Sigmoid colon (tissue), 7 donors: Measurements from ENCODE around the gene BCAS3. TPM values are rescaled to one million over a fixed set of nuclear protein-coding genes. Genes with fewer than 3 reads are reported as not detected.
A peak's percentile ranks its signal among the peaks of the same experiment; 100 is the strongest.

Experiments
- DNase-seq: peaks from one replicate; pipeline ENCODE4 v3.0.0-alpha.2; 2019
- H3K27ac ChIP-seq, 4 donors: fragments of 200-600 bp; sonication (generic); one replicate each; pipeline ENCODE4 v1.5.1; 2016 to 2019; ENCODE audit warnings: mild to moderate bottlenecking in 1 of 4
- H3K27me3 ChIP-seq, 3 donors: fragments of 200-600 bp; sonication (generic); one replicate each; pipeline ENCODE4 v1.5.1; 2019; ENCODE audit warnings: mild to moderate bottlenecking in 1 of 3
- H3K36me3 ChIP-seq, 4 donors: fragments of 200-600 bp; sonication (generic); one replicate each; pipeline ENCODE4 v1.5.1; 2016 to 2019
- H3K4me1 ChIP-seq, 4 donors: fragments of 200-600 bp; sonication (generic); one replicate each; pipeline ENCODE4 v1.5.1; 2017 to 2019
- H3K4me3 ChIP-seq, 4 donors: fragments of 200-600 bp; sonication (generic); one replicate each; pipeline ENCODE4 v1.5.1; 2017 to 2019; ENCODE audit warnings: mild to moderate bottlenecking in 2 of 4, moderate library complexity in 1 of 4
- H3K9me3 ChIP-seq, 4 donors: fragments of 200-600 bp in 3 of 4; sonication (generic) in 3 of 4; one replicate each; pipeline versions ENCODE4 v1.5.1 to v1.6.1; 2013 to 2019
- CTCF ChIP-seq, 4 experiments: fragments of 450-650 bp in 3 of 4; fragments of 200-600 bp in 1 of 4; IDR thresholded peaks; one replicate each; pipeline ENCODE4 v1.5.1; 2016 to 2019; ENCODE audit warnings: antibody characterized with exemption in 4 of 4, mild to moderate bottlenecking in 3 of 4, moderate library complexity in 2 of 4
- EP300 ChIP-seq, 4 donors: sonication (generic); formaldehyde crosslinking; IDR thresholded peaks; one replicate each; pipeline ENCODE4 v1.6.1; 2017; ENCODE audit warnings: antibody characterized with exemption in 4 of 4
- POLR2A ChIP-seq, 2 donors: fragments of 450-650 bp; IDR thresholded peaks; one replicate each; pipeline ENCODE4 v1.6.1; 2016; ENCODE audit warnings: antibody characterized with exemption in 2 of 2, mild to moderate bottlenecking in 2 of 2, moderate library complexity in 2 of 2
- POLR2AphosphoS5 ChIP-seq, 4 donors: sonication (generic); formaldehyde crosslinking; IDR thresholded peaks; one replicate each; pipeline ENCODE4 v1.6.1; 2017; ENCODE audit warnings: antibody characterized with exemption in 4 of 4
- WGBS, 2 donors: extraction: QIAGEN DNeasy Blood & Tissue Kit; methylation state at CpG; one replicate each; pipeline ENCODE4 v1.1.7; 2013; 5-methylcytosine and 5-hydroxymethylcytosine counted together
- intact Hi-C: fragments of 100-400 bp; cut with DNase I; formaldehyde crosslinking; loops from one replicate; pipeline ENCODE4 v1.15.1; 2023
- polyA plus RNA-seq, 3 donors: library from polyadenylated mRNA; stranded (reverse); fragments of 200-250 nt; gene quantifications; one replicate each; pipeline ENCODE4 v1.2.3, GENCODE V29; 2013
- total RNA-seq, 4 donors: library from RNA; depleted of rRNA; stranded (reverse); fragments of >200 nt; gene quantifications; one replicate each; pipeline ENCODE4 v1.1.0, GENCODE V29; 2016
- donor health status: healthy with polysubstance abuse.
- donor health status: Bipolar disorder and iron deficiency.
- donor health status: healthy.

The BCAS3 gene
- total and polyA plus RNA-seq, 7 donors: 6.3 to 38.5 (median 28.5) TPM

GRCh38 chr17:60631119-60631518 lies 46.5 kb upstream of the BCAS3 start:
- no peak for DNase-seq
- H3K27me3 ChIP-seq: no peaks in the 10 kb centered on the region
- intact Hi-C loops: no loop called here
- H3K36me3 ChIP-seq: peaks cover 0 to 28% (median 8%) of the 10 kb centered on the region in 4 donors
- peak overlapping the region in 1 of 4 donors; percentile 8 for H3K27ac ChIP-seq
- TF ChIP-seq CTCF (IDR thresholded peaks at IDR 0.05) (no peak), POLR2AphosphoS5 (IDR thresholded peaks at IDR 0.05) (no peak), POLR2A (IDR thresholded peaks at IDR 0.05) (no peak), EP300 (IDR thresholded peaks at IDR 0.05) (no peak)
- H3K4me1 ChIP-seq: peaks cover 0 to 4% (median 0%) of the 10 kb centered on the region in 4 donors
- H3K9me3 ChIP-seq: no peaks in the 10 kb centered on the region
- WGBS, 2 donors: 93 to 96% methylated on average over 6 of the region's 6 CpGs
- H3K4me3 ChIP-seq: no peak overlapping the region

GRCh38 chr17:60637683-60638082 lies 40.0 kb upstream of the BCAS3 start:
- 92 to 93% methylated on average over 2 of the region's 2 CpGs for WGBS, 2 donors
- no peak for DNase-seq
- Histone ChIP-seq H3K36me3 (peaks cover 0 to 48% (median 8%) of the 10 kb centered on the region in 4 donors), H3K9me3 (no peaks in the 10 kb centered on the region), H3K4me3 (no peak overlapping the region), H3K4me1 (peaks cover 0 to 12% (median 4%) of the 10 kb centered on the region in 4 donors), H3K27me3 (no peaks in the 10 kb centered on the region), H3K27ac (no peak overlapping the region)
- intact Hi-C loops: loop anchor here (1.0 to 2.0 kb wide), 3 partner anchors 37 to 111 kb away; partner anchors contain the start of genes APPBP2 and PPM1D
- TF ChIP-seq POLR2AphosphoS5 (IDR thresholded peaks at IDR 0.05) (no peak), POLR2A (IDR thresholded peaks at IDR 0.05) (no peak), EP300 (IDR thresholded peaks at IDR 0.05) (no peak), CTCF (IDR thresholded peaks at IDR 0.05) (no peak)

GRCh38 chr17:60639019-60639330 lies 38.7 kb upstream of the BCAS3 start:
- 84 to 85% methylated on average over 4 of the region's 4 CpGs for WGBS, 2 donors
- intact Hi-C loops: loop anchor here (2.0 kb wide), 2 partner anchors 38 to 112 kb away; partner anchors contain the start of genes APPBP2 and PPM1D
- Histone ChIP-seq H3K27ac (no peak overlapping the region), H3K9me3 (no peaks in the 10 kb centered on the region), H3K4me3 (no peak overlapping the region), H3K36me3 (peaks cover 0 to 44% (median 8%) of the 10 kb centered on the region in 4 donors), H3K27me3 (no peaks in the 10 kb centered on the region), H3K4me1 (peaks cover 0 to 12% (median 4%) of the 10 kb centered on the region in 4 donors)
- TF ChIP-seq CTCF (IDR thresholded peaks at IDR 0.05): no peak
- TF ChIP-seq EP300 (IDR thresholded peaks at IDR 0.05): no peak
- TF ChIP-seq POLR2AphosphoS5 (IDR thresholded peaks at IDR 0.05): no peak
- no peak for TF ChIP-seq POLR2A (IDR thresholded peaks at IDR 0.05)
- no peak for DNase-seq

- Histone ChIP-seq H3K27me3 (no peaks in the 10 kb centered on the region), H3K4me3 (no peak overlapping the region), H3K27ac (no peak overlapping the region), H3K9me3 (no peaks in the 10 kb centered on the region), H3K36me3 (peaks cover 0 to 33% (median under 1%) of the 10 kb centered on the region in 4 donors), H3K4me1 (peaks cover 0 to 12% (median 4%) of the 10 kb centered on the region in 4 donors)
- 55 to 87% methylated on average over 2 of the region's 2 CpGs for WGBS, 2 donors
- no peak for DNase-seq
- TF ChIP-seq POLR2A (IDR thresholded peaks at IDR 0.05) (no peak), CTCF (IDR thresholded peaks at IDR 0.05) (no peak), EP300 (IDR thresholded peaks at IDR 0.05) (no peak), POLR2AphosphoS5 (IDR thresholded peaks at IDR 0.05) (no peak)
- intact Hi-C loops: loop anchor here (10.0 kb wide), 1 partner anchor 206 kb away; no protein-coding TSS in a partner anchor
Measured at GRCh38 chr17:60640503-60640902, 37.1 kb upstream of the BCAS3 start.

- no peak overlapping the region for H3K27ac ChIP-seq
- peaks cover 0 to 26% (median 0%) of the 10 kb centered on the region in 4 donors for H3K36me3 ChIP-seq
- no peaks in the 10 kb centered on the region for H3K27me3 ChIP-seq
- WGBS, 2 donors: 85 to 90% methylated on average over 3 of the region's 3 CpGs
- peaks cover 0 to 16% (median 8%) of the 10 kb centered on the region in 4 donors for H3K4me1 ChIP-seq
- no peak for DNase-seq
- H3K9me3 ChIP-seq: no peaks in the 10 kb centered on the region
- intact Hi-C loops: loop anchor here (10.0 kb wide), 1 partner anchor 206 kb away; no protein-coding TSS in a partner anchor
- TF ChIP-seq POLR2AphosphoS5 (IDR thresholded peaks at IDR 0.05) (no peak), EP300 (IDR thresholded peaks at IDR 0.05) (no peak), CTCF (IDR thresholded peaks at IDR 0.05) (no peak), POLR2A (IDR thresholded peaks at IDR 0.05) (no peak)
- H3K4me3 ChIP-seq: no peak overlapping the region
Measured at GRCh38 chr17:60641126-60641525, 36.5 kb upstream of the BCAS3 start.
